GM19035 (cell line): ENCODE measurements around the gene NUMB.
"Not testable (repeated sequence)": the region's sequence is repeated elsewhere in the genome, so short reads cannot be mapped to it uniquely, and the experiment has no call there.

ENCODE experiments used
- ATAC-seq: cut with Tn5 transposase; IDR thresholded peaks from one replicate; pipeline ENCODE4 v1.9.1; 2021; ENCODE audit not compliant: unreplicated experiment

Gene NUMB

DNA sequence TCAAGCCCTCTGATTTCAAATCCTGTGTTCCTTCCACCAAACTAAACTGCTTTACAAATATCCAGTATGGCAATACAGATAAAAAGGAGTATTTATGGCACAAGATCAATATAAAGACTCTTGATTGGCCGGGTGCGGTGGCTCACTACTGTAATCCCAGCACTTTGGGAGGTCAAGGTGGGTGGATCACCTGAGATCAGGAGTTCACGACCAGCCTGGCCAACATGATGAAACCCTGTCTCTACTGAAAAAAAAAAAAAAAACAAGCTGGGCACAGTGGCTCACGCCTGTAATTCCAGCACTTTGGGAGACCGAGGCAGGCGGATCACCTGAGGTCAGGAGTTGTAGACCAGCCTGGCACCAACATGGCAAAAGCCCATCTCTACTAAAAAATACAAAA, 35.3 kb downstream of the NUMB start:
- not testable (repeated sequence) for ATAC-seq

DNA sequence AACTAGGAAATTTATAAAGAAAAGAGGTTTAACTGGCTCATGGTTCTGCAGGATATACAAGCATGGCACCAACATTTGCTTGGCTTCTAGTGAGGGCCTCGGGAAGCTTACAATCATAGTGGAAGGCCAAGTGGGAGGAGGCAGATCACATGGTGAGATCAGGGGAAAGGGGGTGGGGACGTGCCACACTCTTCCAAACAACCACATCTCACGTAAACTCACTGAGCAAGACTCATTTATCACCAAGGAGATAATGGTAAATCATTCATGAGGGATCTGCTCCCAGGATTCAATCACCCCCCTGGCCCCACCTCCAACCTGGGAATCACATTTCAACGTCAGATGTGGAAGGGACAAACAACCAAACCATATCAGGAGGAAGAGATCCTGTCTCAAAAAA, 35.8 kb downstream of the NUMB start:
- no peak for ATAC-seq

DNA sequence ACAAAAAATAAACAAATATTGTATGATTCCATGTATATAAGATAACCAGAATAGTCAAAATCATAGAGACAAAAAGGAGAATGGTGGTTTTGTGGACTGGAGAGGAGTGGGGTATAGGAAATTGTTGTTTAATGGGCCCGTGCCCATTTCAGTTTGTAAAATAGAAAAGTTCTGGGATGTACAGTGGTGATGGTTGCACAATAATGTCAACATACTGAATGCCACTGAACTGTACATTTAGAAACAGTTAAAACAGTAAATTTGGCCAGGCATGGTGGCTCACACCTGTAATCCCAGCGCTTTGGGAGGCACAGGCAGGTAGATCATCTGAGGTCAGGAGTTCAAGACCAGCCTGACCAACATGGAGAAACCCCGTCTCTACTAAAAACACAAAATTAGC, 40.1 kb downstream of the NUMB start:
- no peak for ATAC-seq

DNA sequence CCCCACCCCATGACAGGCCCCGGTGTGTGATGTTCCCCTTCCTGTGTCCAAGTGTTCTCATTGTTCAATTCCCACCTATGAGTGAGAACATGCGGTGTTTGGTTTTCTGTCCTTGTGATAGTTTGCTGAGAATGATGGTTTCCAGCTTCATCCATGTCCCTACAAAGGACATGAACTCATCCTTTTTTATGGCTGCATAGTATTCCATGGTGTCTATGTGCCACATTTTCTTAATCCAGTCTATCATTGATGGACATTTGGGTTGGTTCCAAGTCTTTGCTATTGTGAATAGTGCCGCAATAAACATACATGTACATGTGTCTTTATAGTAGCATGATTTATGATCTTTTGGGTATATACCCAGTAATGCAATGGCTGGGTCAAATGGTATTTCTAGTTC, 52.1 kb downstream of the NUMB start:
- ATAC-seq, result not testable (repeated sequence)

DNA sequence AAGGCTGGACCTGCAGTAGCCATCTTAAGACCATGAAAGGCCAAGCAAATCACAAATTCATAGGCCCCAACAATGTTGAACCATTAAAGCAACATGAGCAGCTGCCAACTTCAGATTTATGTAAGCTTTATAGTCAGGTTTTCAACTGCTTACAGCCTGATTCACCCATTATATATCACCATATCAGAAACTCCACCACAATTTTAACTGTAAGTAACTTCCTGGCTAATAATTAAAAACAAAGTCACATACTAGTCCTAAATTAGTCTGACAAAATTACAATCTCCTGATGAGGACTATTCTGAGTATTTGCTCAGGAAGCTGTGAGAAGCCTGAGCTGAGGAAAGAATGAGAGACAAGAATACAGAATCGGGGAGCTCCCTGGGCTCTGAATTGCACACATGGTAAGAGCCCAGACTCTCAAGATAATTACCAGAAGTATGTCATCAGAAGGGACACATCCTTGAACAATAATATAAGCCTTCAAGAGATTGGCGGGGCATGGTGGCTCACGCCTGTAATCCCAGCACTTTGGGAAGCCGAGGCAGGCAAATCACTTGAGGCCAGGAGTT, 55.1 kb downstream of the NUMB start:
- ATAC-seq, result no peak

DNA sequence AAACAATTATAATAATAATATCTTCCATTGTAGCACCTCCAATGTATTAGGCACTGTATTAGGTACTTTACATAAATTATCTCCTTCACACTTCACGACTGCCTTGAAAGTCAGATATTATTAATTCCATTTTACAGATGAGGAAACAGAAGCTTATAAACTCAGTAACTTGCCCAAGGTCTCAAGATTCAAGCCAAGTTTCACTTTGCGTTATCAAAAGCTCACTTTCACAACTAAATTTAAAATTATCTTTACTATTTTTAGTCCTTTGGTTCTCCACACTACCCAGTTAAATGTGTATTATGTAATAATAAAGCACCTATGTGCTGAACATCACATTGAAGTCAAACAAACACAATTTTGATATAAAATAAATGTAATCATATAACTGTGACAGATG, 55.8 kb downstream of the NUMB start:
- no peak for ATAC-seq

DNA sequence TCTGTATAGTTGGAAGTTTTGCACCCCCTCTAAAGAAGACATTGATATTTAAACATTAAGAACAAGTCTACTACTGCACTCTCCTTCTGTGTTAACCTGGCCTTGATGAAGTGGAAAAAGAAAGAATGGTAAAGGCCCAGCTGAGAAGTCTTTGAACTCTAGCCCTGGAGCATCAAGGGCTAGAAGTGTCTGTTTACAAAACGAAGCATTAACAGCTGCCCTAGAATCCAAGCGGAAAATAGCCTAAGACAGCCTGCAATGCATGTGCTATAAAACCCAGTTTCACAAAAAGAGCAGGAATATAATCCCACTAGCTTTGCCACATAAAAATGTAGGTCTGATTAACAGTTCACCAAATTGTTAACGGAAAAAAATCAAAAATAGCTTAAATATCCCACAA, 60.5 kb downstream of the NUMB start:
- no peak for ATAC-seq

DNA sequence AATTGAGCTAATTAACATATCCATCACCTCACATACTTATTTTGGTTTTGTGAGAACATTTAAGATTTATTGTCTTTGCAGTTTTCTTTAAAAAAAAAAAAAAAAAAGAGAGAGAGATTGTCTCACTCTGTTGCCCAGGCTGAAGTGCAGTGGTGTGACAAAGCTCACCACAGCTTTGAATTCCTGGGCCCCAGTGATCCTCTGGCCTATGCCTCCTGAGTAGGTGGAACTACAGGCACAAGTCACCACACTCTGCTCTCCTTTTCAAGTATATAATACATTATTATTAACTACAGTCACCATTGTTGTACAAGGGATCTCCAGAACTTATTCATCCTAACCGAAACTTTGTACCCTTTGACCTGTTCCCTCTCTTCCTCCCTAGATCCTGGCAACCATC, 64.0 kb downstream of the NUMB start:
- ATAC-seq, result no peak

DNA sequence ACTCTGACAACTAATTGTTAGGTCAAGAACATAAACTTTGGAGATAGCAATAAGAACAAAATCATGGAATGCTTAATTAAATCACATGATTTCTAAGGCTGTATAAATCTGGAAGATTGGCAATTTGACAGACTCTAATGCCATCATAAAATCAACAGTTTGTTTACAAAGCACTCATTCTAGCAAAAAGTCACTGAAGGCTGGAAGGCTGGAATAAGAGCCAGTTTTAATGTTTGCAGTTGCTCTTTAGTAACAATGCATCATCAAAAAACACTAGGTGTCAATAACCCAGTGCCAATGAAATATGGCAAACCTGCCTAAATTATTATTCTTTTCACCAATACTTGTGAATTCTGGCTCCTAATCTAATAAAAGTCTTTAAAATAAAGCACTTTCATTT, 65.0 kb downstream of the NUMB start:
- ATAC-seq, result no peak

DNA sequence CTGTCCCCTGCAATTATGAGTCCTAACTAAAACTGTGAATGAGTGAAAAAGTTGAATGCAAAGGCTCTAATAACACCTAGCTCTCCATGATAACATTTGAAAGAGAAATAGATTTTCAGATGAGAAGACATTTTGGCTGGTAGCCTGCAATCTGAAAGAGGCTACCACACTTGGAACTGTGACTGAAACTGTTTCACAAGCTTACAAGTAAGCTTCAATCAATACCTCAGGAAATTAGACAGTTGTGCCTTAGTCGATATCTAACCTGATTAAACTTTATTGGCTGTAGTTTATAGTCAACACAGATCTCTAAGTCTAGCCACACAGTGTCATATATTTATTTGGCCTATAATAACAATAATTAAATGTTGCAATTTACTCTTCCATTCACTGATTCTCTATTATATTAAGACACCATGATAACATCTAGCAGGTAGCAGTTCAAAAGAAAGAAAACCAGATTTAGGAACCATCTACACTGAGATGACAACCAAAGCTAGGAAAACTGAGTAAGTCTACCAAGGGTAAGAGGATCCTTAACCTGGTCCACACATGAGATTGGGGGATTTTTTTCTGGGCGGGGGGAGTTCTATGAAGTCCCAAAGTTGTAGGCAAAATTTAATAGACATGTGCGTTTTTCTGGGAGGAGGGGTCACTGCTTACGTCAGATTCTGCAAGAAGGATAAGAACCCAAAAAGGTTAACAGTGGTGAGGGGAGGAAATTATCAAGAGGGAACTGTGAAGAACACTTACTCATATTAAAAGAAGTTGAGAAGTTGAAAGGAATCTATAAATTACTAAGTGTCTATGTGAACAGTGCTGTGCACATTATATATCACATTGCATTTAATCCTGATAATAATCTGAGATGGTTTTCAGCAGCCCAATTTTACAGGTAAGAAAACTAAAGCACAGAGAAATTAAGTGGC, 65.8 kb downstream of the NUMB start:
- ATAC-seq, result no peak

DNA sequence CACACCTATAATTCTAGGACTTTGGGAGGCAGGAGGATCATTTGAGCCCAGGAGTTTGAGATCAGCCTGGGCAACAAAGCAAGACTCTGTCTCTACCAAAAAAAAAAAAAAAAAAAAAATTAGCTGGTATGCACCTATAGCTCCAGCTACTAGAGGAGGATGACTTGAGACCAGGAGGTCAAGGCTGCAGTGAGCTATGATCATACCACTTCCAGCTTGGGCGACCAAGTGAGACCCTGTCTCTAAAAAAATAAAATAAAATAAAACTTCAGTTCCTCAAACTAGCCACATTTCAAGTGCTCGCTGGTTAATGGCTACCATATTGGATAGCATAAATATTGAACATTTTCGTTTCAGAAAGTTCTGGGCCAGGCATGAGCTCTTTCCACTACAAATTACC, 70.5 kb downstream of the NUMB start:
- not testable (repeated sequence) for ATAC-seq

DNA sequence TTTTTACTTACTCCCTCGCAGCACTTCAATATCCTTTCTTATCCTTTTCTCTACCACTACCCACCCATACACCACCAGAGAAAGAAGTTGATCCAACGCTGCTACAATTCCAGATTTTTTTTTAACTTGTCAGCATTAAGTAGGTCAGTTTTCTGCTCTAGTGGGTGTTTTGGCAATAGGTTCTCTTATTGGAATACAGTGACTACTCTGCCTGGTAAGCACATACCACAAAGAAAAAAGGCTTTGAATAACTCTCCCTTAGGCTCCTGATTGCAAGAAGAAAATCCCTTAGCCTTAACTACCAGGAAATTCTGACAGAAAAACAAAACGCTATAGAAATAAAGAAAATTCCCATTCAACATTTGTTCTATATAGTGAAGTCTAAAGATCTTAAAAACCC, 72.0 kb downstream of the NUMB start:
- ATAC-seq, result no peak

DNA sequence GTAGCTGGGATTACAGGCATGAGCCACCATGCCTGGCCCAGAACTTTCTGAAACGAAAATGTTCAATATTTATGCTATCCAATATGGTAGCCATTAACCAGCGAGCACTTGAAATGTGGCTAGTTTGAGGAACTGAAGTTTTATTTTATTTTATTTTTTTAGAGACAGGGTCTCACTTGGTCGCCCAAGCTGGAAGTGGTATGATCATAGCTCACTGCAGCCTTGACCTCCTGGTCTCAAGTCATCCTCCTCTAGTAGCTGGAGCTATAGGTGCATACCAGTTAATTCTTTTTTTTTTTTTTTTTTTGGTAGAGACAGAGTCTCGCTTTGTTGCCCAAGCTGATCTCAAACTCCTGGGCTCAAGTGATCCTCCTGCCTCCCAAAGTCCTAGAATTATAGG, 73.3 kb downstream of the NUMB start:
- ATAC-seq, result not testable (repeated sequence)

DNA sequence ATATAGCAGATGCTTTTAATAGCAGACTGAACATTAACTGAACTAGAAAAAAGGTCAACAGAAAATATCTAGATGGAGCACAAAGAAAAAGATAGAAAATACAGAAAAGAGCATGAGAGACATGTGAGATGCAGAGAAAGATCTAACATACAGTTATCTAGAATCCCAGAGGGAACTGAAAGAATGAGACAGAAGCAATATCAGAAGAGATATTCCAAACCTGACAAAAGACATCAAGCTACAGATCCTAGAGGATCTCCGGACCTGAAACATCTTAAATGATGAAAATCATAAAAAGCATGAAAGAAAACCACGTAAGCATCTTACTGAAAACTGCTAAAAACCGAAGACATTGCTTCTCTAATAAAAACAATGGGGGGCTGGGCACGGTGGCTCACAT, 75.0 kb downstream of the NUMB start:
- ATAC-seq, result no peak

DNA sequence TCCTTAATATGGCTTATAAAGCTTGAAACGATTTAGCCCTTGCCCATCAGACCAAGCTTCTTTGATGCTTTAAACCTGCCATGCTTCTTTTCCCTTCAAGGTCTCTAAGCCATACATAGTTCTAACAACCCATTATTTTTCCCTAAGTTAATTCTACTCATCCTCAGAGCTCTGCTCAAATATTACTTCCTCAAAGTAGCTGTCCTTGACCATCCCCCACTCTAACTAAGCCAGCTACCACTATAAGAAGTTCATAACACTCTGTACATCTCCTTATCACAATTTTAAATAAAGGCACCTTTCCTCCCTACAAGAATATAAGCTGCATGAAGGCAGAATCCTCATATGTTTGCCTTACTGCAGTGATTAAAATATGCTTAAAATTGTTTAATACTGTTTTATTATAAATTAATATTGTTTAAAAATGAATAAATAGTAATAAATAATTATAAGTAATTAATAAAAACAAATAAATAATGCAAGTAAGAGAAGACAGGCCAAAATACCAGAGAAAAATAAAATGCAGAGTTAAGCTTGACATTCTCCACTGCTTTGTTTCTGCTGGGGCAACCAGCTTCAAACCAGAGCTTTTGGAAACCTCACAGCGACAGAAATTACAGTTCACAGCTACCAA, 76.8 kb downstream of the NUMB start:
- no peak for ATAC-seq

DNA sequence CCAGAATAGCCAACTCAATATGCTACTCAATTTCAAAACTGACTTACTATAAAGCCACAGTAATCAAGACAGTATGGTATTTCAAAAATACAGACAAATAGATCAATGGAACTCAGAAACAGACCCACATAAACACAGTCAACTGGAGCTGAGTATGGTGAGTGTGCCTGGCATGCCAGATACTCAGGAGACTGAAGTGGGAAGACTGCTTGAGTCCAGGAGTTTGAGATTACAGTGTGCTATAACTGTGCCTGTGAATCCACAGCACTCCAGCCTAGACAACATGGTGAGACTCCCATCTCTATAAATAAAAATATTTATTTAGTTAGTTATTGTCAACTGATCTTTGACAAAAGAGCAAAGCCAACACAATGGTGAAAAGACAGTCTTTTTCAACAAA, 81.8 kb downstream of the NUMB start:
- ATAC-seq, result no peak

DNA sequence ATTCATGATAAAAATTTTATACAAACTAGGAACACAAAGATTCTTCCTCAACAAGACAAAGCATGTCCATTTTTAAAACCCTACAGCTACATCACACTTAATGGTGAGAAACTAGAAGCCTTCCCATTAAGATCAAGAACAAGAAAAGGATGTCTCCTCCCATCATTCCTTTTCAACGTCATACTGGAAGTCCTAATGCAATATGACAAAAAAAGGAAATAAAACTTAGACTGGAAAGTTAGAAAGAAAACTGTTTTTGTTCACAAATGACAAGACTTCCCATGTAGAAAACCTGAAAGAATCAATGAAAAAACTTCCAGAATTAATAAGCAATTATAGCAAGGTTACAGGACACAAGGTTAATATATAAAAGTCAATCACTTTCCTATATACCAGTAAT, 82.5 kb downstream of the NUMB start:
- ATAC-seq, result no peak

DNA sequence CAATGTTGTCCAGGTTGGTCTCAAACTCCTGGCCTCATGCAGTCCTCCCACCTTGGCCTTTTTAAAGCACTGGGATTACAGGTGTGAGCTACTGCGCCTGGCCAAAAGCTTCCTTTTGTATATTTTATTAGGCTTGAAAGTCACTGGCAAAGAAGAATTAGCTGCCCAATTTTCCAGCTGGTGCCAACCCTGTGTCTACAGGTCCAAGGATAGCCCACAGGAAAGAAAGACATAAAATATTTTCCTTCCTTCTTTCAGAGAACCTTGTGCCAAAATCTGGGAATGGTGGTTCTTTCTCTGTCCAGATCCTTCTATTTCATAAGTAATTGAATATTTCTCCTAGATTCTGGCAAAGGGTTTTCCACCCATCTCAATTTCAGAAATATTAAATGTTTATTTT, 84.1 kb downstream of the NUMB start:
- ATAC-seq, result no peak

DNA sequence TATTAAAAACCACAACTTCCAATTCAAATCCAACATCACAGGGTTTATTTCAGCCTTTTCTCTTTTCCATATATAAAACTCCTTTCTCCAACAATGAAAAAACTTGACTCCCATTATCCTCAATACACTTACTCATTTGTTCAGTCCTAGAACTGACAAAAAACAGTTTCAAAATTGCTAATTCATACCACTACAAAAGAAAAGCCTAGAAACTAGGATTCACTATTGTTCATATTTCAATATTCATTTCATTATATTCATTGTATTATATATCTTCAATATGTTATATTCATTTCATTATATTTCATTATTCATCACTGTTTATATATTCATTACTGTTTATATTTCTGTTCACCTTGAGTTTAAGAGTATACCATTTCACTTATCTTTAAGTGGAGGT, 85.8 kb downstream of the NUMB start:
- ATAC-seq, result no peak

DNA sequence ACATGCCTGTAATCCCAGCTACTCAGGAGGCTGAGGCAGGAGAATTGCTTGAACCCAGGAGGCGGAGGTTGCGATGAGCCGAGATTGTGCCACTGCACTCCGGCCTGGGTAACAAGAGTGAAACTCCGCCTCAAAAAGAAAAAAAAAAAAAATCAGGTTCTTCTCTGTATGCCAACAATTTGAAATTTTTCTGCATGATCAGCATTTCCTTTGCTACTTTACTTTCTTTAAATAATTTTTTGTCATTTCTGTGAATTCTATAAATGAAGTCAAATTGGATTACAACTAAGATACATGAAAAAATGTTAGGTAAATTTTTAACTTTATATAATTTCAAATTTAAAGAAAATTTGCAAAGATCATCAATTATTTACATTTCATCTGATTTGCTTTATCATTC, 87.8 kb downstream of the NUMB start:
- no peak for ATAC-seq

DNA sequence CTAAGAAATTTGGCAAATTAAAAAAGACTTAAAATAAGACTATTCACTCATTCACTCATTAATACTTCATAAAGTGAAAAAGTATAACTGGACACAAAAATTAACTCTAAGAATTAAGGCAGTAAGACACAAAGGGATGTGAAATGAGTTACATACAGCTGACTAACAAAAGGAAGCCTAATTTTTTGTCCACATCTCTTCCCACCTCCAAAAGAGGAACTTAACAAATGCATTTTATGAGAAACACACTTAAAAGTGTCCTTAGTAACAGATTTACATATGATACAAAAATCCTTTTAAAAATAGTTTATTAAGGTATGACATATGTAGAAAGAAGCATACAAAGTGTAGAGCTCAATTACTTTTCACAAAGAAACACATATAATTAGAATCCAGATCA, 88.9 kb downstream of the NUMB start:
- ATAC-seq, result no peak

DNA sequence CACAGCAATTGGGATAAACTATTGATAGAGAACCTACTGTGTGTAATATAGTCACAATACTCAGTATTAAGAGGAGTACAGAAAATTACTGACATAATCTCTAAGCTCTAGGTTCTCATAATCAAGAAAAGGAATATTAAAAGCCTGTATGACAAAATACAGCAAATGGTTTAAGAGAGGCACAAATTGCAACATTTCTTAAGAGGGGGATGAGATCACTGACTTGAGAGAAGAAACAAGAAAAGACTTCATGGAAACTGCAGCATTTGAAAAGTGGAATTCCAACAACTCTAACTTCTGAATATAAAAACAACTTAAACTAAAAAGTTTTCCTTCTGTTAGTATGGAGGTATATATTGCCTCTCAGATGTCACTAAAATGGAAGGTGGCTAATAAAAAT, 89.7 kb downstream of the NUMB start:
- no peak for ATAC-seq
